ENCODE data around the gene RBM34. TPM values are rescaled to one million over a fixed set of nuclear protein-coding genes. Genes with fewer than 3 reads are reported as not detected.
"Not testable (repeated sequence)": the region's sequence is repeated elsewhere in the genome, so short reads cannot be mapped to it uniquely, and the experiment has no call there.

Gene RBM34
- total RNA-seq, 1 donor from 2014 or later: 51.0 TPM

DNA sequence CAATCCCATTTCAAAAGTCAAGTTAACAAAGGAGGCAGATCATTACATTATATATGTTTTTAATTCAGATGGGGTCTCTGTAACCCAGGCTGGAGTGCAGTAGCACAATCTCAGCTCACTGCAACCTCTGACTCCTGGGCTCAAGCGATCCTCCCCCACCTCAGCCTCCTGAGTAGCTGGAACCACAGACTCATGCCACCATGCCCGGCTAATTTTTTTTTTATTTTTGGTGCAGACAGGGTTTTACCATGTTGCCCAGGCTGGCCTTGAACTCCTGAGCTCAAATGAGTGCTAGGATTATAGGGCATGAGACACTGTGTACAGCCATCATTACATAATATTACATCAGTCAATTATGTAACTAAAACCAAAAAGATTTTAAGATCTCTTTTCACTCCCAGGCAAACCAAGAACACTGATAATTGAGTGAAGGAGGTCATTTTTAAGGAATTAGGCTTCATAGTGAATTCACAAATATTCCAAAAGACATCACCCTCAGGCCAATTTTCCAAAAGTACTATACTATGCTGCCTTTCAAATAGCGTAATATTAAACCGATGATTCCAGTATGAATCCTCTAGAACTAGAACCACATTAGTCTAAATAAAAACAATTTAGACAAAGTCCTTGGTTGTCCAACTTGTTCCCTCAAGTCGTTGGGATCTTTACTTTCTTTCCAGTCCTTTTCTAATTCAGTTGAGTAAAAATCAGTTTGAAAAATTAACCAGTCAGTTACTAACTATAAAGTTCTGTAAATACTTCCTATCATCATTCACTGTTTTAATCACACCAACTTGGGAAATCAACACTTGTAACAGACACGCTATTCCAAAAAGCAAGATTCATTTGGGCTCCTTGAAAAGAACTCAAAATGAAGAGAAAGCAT is 48.5 kb downstream of the RBM34 start:
- no peak for DNase-seq (ENCODE audit: low spot score)

DNA sequence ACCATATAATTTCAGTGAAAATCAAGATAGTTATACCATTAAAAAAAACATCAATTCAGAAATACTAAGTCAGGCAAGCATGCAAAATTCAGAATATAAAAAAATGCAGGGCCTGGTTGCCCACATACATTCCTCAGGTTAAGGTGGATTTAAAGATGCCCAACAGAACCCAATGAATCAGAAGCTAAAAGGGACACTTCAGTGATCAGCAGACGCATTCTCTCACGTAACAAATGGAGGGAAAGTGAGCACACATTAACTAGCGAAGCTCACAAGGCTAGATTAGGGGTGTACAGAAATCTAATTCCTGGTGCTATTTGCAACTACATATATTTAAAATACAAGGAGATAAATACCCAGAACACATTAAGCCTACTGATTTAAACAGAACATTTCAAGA is 49.9 kb downstream of the RBM34 start:
- no peak for DNase-seq (ENCODE audit: low spot score)

DNA sequence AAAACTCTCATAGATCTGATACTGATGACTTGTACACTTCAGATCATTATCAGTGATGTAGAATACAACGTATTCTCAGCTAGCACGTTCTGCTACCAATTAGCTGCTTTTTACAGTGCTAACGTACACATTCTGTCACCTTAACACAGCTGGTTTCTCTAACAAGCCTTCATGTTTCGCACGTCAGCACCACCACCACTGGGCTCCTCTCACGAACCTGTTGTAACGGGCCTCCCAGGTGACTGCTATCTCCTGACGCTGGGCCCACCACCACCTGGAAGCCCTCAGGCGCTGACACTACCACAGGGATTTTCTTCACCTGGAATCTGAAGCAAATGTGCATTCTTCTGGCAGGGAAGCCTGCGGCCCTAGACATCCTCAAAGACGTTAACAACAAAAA is 52.2 kb downstream of the RBM34 start:
- no peak for DNase-seq (ENCODE audit: low spot score)

DNA sequence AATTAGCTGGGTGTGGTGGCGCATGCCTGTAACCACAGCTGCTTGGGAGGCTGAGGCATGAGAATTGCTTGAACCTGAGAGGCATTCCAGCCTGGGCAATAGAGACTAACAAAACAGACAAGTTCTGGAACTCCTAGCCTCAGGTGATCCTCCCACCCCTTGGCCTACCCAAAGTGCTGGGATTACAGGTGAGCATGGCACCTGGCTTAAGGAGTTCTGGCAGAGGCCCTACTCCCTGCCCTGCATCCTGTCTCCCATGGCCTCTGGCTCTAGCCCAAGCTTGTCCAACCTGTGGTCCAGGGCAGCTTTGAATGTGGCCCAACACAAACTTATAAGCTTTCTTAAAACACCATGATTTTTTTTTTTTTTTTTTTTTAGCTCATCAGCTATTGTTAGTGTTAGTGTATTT is 52.9 kb downstream of the RBM34 start:
- no peak for DNase-seq (ENCODE audit: low spot score)

DNA sequence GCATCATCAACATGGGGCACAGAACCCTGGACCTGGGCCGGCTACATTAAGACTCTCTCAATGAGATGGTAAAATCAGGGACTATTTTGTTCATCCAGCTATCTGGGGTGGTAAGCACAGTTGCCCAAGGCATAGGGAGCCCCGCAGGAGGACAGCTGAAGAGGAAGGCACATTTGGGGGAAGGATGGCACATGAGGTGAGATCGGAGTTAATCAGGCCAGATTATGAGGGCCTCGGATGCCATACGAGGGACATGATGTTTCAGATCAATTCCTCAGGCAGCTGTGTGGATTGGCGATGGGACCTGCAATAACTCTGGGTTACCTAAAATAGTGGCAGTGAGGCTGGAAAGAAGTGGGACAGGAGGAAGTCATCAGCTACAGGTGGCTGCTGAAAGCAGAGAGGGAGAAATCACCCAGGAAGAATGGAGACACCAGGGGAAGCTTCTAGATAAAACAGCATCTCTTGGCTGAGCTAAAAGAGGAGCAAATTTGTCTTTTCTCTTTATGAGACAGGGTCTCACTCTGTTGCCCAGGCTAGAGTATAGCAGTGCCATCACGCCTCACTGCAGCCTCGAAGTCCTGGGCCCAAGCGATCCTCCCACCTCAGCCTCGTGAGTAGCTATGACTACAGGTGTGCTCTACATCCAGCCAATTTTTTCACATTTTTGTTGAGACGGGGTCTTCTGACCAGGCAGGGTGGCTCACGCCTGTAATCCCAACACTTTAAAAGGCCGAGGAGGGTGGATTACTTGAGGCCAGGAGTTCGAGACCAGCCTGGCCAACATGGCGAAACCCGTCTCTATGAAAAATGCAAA is 53.5 kb downstream of the RBM34 start:
- peak; percentile 1 for DNase-seq (ENCODE audit: low spot score)

DNA sequence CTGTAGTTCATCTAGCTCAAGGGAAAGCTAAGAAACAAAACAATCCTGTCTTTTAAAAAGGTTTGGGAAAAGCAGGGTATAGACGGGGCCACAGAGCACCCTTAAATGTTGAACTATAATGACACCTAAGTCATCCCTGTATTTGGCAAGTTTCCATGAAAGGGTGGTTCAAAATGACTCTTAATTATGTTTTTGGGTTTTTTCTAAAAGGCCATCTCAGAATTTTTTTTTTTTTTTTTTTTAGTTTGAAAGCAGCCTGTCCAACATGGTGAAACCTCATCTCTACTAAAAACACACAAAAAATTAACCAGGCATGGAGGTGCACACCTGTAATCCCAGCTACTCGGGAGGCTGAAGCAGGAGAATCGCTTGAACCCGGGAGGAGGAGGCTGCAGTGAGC is 54.6 kb downstream of the RBM34 start:
- DNase-seq (ENCODE audit: low spot score): no peak

DNA sequence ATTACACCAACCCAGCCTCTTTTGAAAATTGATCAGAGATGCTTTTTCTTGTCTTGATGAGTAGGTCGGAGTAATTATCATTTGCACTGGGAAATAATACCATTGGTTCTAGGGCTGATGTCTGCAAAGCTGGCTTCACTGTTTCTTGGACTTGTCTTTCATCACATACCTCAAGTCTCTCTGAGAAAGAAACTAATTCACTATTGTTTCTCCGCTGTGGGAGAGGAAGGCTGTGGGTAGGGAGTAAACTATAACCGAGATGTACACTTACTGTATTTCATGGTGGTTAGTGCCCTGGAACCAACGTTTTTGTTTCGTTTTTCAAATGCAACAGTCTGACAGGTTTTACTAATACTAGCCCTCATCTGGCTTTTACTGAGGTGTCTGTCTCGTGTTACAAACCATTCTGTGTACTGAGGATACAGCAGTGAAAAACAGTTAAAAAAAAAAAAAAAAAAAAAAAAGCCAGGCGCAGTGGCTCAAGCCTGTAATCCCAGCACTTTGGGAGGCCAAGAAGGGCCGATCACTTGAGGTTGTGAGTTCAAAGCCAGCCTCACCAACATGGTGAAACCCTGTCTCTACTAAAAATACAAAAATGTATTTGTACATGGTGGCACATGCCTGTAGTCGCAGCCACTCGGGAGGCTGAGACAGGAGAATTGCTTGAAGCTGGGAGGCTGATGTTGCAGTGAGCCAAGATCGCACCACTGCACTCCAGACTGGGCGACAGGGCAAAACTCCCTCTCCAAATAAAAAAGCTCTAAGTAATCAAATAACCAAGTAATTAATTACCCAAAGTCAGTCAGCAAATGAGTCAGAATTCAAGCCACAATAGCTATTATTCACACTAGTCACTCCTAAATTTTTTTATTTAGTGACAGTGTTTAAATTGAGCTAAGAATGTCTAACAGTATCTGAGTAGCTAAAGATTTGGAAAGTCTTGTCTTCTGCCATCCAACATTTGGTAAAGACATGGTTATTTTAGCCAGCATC is 55.7 kb downstream of the RBM34 start:
- no peak for DNase-seq (ENCODE audit: low spot score)

DNA sequence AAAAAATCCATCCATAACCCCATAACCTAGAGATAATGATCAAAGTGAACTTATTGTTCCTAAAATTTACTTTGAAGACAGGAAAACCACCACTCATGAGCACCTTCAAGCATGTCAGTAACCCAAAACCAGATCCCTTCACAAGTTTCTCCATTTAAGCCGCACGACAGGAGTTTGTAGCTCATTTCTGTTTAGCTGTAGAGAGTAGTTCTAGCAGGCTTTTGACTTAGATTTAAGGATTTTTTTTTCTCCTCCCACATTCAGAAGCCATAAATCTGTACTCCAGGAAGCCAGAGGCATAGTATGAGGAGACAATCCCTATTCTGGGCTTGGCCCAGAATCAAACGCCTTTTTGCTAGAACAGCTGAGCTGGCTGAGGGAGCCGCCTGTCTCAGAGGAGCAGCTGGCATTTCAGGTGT is 58.0 kb downstream of the RBM34 start:
- no peak for DNase-seq (ENCODE audit: low spot score)

DNA sequence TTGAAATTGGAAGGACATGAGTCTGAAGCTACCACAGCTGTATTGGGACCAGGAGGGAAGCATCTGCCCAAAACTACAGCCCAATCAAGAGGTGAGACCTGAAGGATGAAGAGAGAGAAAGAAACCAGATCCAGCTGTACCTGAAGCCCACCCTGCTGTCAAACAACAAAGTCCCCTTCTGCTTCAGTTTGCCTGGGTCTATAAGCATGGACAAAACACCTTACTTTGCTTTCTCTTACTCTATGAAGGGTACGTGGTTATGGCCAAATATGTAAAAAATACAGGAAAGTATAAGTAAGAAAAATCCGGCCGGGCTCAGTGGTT is 58.8 kb downstream of the RBM34 start:
- no peak for DNase-seq (ENCODE audit: low spot score)

DNA sequence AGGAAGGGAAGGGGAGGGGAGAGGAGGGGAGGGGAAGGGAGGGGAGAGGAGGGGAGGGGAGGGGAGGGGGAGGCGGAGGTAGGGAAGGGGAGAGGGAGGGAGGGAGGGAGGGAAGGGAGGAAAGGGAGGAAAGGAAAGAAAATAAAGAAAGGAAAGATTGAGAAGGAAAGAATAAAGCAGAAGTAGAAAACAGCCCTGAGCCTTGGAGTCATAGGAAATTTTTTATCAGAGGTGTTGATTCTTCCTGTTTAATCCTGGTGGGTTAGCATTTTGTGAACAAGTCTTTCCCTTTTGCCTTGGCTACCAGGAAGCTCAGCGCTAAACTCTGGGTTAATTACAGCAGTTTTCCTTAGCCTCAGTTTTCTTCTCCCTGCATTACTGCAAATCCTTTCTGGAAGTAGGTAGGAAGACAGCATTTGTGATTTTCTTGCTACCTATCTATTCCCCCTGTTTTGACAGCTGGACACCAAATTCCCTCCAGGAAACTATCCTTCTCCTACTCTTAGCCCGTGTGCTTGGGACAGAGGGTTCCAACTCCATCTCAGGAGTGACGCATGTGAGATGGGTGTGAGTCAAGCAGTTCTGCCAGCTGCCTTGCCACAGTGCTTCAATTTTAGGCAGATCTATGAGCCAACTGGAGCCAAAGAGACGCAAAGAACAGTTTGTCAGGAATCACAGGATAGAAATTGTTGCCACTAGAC is 59.3 kb downstream of the RBM34 start:
- DNase-seq (ENCODE audit: low spot score): no peak

DNA sequence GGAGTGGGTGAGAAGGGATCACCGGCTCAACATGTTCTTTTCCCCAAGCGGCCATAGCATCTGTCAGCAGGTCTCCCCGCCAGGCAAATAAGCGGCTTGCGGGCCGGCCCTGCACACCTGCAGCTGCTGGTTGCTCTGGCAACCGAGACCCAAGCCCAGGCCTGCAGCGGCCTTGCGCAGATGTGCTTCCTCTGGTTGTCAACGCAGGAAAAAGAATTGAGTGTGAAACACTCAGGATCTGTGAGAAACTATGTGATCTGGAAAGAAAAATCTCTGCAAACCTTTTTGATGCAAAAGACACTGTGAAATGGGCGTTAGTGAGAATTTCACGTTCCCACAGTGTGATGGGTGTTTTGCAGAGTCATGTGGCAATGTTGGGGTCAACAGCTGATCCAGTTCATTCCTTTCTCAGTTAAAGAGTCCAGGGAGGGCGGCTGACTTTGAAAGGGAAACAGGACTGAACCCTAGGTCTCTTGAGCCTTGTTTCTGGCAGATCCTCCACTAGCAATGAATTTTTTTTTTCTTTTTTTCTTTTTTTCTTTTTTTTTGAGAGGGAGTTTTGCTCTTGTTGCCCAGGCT is 60.8 kb downstream of the RBM34 start:
- DNase-seq (ENCODE audit: low spot score): no peak

DNA sequence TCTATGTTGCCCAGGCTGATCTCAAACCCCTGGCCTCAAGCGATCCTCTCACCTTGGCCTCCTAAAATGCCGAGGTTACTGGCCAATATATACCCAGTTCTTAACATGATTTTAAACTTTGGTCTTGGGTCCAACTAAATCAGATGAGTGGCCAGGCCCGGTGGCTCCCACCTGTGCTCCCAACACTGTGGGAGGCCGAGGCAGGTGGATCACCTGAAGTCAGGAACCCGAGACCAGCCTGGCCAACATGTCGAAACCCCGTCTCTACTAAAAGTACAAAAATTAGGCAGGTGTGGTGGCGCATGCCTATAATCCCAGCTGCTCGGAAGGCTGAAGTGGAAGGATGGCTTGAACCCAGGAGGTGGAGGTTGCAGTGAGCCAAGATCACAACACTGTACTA is 62.1 kb downstream of the RBM34 start:
- DNase-seq (ENCODE audit: low spot score): no peak

DNA sequence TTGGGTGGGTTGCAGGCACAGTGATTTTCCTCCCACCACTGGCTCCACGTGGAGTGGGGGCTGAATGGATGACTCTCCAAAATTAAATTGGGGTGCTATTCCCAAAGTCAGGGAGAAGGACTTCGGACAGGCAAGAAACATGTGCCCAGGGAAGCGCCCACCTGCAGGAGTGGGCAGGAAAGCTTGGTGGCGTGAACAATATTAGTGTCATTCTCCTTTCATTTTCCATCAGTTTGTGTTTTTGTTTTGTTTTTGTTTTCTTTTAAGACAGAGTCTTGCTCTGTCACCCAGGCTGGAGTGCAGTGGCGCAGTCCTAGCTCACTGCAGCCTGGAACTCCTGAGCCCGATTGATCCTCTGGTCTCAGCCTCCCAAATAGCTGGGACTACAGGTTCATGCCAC is 62.5 kb downstream of the RBM34 start:
- no peak for DNase-seq (ENCODE audit: low spot score)

DNA sequence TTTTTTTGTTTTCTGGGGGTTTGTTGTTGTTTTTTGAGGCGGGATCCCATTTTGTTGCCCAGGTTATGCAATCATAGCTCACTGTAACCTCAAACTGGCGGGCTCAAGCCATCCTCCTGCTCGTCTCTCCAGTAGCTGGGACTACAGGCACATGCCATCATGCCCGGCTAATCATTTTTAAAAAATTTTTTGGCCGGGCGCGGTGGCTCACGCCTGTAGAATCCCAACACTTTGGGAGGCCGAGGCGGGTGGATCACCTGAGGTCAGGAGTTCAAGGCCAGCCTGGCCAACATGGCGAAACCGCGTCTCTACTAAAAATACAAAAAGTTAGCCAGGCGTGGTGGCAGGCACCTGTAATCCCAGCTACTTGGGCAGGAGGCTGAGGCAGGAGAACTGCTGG is 63.5 kb downstream of the RBM34 start:
- DNase-seq (ENCODE audit: low spot score): not testable (repeated sequence)

DNA sequence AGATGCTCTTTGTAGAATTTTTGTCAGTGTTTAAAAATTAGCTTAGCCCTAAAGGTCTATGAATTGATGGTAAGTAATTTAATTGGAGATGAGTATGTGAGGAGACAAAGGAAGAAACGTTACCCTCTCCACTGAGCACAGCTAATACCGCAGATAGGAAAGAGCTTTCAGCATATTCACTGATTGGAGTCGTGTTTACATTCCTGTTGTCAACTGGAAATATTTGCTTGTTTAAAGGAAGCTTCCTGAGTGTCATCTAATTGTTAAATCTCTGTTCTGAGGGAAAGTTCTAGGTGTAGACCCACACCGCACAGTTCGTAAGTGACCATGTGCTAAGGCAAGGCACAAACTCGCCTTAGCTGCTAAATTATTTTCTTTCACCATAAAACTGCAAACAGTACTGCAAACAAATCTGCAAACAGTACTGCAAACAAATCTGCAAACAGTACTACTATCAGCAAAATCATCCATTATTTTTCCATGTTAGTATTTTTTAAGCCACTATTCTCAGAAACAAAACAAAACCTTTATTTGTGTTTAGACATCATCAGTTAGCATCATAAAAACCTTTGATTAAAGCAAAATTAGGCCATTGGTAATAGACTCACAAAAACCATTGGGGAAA is 65.0 kb downstream of the RBM34 start:
- no peak for DNase-seq (ENCODE audit: low spot score)

DNA sequence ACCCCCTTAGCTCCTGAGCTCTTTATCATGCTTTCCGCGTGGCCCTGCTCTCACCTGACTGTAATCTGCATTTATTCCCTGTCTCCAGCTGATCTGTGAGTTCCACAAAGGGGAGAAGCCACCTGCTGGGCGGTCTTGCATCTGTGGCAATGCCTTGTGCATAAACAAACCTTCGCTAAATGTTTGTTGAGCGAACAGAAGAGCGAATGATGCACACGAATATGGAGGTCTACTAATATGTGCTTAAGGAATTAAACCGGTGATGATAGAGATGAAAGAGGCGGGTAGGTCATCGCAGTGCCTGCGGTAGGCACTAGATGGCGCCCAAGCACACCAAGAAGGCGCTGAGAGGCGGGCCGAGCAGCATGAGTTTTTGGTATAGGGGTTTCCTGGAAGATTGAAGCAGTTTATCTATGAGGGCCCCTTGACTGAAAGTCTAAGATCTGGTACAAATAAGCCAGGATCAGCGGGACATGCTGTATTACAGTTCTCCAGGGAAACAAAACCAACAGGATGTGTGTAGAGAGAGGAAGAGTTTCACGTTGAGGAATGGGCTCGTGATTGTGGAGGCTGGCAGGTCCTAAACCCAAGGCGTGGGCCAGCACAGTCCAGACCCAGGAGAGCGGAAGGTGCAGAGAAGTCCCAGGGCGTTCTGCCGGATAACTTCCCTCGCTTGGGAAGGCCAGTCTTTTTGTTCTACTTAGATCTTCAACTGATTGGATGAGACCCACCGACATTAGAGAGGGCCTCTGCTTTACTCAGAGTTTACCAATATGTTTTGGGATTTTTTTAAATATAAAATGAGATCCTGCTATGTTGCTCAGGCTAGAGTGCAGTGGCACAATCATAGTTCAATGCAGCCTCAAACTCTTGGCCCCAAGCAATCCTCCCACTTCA is 67.1 kb downstream of the RBM34 start:
- DNase-seq (ENCODE audit: low spot score): peak; percentile 83

DNA sequence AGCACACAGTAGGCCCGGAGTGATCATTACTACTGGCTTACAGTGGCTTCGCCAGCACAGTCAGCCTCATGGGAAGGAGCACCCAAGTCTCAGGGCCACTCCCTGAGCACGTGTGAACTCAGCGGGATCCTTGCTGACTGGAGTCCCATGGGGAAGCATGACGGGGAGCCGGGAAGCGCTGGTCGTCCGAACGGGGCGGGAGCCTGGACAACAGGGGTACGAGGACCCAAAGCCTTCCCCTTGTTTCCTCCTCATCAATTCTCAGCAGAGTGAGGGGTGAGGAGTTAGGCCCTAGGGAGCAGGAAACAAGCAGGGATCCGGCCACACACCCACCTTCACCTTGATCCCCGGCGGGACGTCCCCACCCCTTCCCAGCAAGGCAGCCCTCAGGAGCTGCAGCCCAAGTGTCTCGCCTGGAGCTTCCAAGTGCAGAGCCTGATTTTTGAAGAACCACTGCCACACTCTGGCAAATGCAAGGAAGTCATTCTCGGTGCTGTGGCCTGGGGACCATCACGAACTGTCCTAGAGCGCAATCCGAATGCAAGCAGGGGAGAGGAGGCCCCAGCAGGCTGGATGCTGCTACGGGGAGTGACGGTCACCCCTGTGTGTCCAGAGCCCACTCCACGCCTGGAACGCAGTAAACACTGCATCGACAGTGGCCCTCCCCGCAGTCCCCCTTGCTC is 67.9 kb downstream of the RBM34 start:
- peak; percentile 65 for DNase-seq (ENCODE audit: low spot score)

DNA sequence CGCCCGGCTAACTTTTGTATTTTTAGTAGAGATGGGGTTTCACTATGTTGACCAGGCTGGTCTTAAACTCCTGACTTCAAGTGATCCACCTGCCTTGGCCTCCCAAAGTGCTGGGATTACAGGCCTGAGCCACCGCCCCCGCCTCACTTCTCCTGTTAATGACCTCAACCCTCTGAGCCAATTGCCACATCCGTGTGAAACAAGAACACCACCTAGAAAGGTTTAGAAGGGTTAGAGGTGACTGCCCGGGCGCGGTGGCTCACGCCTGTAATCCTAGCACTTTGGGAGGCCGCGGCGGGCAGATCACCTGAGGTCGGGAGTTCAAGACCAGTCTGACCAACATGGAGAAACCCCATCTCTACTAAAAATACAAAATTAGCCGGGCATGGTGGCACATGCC is 68.6 kb downstream of the RBM34 start:
- not testable (repeated sequence) for DNase-seq (ENCODE audit: low spot score)

DNA sequence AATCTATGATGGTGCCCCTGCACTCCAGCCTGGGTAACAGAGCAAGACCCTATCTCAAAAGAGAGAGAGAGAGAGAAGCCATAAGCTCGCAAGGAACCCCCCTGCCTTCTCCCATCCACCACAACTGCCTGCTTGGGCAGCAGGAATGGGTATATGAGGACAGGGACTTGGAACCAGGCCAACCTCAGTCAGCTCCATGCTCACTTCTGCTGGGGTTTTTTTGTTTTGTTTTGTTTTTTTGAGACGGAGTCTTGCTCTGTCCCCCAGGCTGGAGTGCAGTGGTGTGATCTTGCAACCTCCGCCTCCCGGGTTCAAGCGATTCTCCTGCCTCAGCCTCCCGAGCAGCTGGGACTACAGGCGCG is 69.0 kb downstream of the RBM34 start:
- not testable (repeated sequence) for DNase-seq (ENCODE audit: low spot score)
